Renal cortex interstitium (tissue), 11 donors: ENCODE results near the gene KRT78. TPM values are rescaled to one million over a fixed set of nuclear protein-coding genes. Genes with fewer than 3 reads are reported as not detected.
"Not testable (repeated sequence)": the region's sequence is repeated elsewhere in the genome, so short reads cannot be mapped to it uniquely, and the experiment has no call there.

ENCODE experiments used
- DNase-seq, 11 donors: peaks; one replicate each; pipeline ENCODE4 v3.0.0-alpha.2; 2013; ENCODE audit warnings: low read depth in 9 of 11, low spot score in 4 of 11; ENCODE audit errors: extremely low read depth in 1 of 11
- polyA plus RNA-seq, 3 donors: library from polyadenylated mRNA; unstranded; fragments of 120-200 nt; gene quantifications; one replicate each; pipeline ENCODE4 v1.2.1, GENCODE V29; 2013; ENCODE audit not compliant: insufficient read length in 3 of 3

KRT78 gene
- polyA plus RNA-seq, 3 donors: not detected

- DNase-seq: no peak
Observed at GRCh38 chr12:52805000-52805399, 43.8 kb downstream of the KRT78 start.

DNA sequence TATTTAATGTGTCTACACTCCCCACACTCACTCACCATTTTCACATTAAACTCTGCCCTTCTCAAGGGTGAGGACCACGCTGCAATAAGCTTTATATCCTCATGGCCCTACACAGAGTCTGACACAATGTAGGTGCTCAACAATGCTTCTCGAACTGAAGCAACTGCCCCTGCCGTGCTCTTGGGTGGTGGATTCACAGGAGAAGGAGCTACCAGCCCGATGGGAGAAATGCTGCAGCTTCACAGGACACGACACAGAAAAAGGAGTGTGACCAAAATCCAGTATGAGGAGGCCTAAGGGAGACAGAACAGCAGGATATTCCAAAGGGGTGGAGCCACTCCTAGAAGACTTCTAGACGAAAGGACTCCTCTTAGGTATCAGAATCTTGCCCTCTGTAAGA lies 46.4 kb downstream of the KRT78 start:
- no peak for DNase-seq

DNA sequence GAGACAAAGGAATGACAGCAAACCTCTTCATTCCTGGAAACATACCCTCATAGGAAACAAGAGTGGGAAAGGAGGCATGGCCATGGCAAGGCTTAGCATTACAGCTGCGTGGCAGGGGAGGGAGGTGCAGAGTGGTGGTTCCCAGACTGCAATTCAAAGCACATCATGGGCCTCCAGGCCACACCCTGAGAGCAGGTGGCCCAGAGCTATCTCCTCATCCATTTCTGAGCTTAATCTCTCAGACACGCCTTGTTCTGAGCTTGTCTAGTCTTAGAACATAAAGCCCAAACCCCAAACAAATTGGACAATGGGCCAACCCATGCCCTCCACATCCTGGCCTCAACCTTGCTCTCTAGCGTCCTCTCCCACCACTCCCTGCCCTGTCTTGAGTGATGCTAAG lies 47.0 kb downstream of the KRT78 start:
- no peak for DNase-seq

DNA sequence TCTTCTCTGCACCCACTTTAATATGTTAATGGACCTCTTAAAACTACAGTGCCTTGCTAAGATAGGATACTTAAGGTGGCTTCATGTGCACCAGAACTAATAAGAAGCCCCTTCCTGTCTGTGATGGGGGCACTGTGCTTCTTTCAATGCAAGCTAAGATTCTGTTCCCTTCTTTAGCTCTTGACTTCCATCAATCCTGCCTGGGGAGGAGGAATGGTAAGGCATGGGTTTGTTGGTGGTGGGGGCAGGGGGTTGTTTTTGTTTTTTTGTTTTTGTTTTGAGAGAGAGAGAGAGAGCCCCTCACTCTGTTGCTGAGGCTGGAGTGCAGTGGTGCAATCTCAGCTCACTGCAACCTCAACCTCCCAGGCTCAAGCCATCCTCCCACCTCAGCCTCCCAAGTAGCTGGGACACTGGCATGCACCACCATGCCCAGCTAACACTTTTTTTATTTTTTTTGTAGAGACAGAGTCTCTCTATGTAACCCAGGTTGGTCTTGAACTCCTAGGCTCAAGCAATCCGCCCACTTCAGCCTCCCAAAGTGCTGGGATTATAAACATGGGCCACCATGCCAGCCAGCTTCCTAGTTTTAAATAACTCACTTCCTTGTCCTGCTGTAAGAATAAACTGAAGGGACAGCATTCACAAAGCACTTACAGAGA lies 48.4 kb downstream of the KRT78 start:
- DNase-seq: no peak

DNA sequence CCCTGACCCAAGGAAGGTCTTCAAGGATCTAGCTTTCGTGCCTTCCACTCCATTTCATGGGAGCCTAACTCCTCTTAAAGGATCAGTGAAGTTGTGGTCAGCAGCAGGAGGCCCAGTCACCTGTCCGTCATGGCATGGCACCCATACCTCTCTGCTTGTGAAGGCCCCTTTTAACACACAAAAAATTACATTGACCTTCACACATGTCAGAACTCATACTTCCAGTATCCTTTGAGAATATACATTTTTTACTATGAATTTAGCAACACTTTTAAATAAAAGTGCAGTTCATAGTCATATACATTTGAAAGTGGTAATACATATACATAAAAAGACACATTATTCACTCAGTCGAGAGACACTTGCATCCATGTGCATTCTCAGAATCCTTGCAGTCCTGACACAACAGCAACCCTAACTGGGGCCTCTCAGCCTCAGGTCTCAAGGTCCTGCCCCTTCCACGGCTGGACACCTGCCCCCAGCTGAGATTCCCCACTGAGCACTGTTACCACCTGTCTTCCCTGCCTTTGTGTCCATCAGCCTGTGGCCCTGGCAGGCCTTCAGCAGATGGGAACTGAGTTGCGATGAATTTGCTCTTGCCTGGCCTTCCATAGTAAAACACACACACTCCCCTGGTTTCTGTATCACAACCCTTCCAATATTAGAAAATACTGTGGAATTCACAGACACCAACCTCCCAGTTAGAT lies 49.1 kb downstream of the KRT78 start:
- DNase-seq: no peak

GRCh38 chr12:52798671-52799504 lies 49.9 kb downstream of the KRT78 start:
- DNase-seq: no peak

DNA sequence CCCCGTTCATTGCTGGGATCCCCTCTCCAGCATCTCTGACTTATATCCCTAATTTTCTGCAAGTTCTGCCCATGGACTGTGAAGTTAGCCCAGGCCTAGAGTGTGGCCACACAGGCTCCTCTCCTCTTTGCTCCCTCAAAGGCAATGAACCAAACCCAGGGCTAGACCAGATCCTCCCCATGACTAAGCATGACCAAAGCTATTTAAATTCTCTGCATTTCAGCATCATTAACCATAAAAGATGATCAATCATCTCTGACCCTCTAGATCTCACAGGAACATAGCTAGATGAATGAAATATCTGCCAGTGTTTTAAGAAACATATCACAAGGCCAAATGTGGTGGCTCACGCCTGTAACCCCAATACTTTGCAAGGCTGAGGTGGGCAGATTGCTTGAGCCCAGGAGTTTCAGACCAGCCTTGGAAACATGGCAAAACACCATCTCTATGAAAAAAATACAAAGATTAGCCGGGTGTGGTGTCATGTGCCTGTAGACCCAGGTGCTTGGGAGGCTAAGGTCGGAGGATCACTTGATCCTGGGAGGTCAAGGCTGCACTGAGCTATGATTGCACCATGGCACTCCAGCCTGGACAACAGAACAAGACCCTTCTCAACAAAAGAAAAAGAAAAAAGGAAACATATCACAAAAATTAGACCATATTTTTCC lies 50.7 kb downstream of the KRT78 start:
- no peak for DNase-seq

- no peak for DNase-seq
Observed at GRCh38 chr12:52797529-52797894, 51.3 kb downstream of the KRT78 start.

GRCh38 chr12:52796839-52797528 lies 51.8 kb downstream of the KRT78 start:
- DNase-seq: no peak

GRCh38 chr12:52796429-52796794 lies 52.4 kb downstream of the KRT78 start:
- DNase-seq: no peak

DNA sequence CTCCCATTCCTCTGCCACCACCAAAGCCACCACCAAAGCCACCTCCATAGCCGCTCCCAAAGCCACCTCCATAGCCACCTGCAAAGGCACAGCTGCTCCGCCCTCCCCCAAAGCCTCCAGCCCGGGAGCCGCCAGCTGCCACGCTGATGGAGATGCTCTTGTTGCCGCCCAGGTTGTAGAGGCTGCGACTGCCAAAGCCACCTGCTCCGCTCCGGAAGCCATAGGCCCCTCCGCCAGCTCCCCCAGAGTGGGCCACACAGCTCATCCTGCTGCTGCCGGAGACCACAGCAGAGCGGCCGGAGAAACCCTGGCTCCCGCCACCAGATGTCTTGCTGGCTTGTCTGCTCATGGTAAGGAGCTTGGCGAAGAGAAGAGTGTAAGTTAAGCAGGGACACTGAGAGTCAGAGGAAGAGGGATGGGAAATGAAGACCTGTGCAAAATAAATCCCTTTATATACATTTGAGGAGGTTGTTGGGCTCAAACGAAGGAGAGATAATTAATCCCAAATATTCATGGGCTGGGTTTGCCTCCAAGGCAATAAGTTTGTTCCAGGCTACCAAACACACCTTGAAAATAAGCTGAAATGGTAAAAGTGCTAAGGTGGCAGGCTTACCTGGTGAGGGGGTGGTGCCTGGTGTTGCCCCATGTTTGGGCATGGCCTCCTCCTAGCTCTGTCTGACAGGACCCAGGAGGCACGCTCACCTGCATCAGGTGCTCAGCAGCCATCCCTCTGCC lies 52.9 kb downstream of the KRT78 start, which contains the start of gene KRT3:
Gene KRT3, minus strand, starts transcription at position 424 of the 735 bp plus-strand sequence. Its CDS starts 75 bp downstream, at position 349.
- DNase-seq: no peak

- DNase-seq: not testable (repeated sequence)
Observed at GRCh38 chr12:52795332-52795674, 53.5 kb downstream of the KRT78 start.

DNA sequence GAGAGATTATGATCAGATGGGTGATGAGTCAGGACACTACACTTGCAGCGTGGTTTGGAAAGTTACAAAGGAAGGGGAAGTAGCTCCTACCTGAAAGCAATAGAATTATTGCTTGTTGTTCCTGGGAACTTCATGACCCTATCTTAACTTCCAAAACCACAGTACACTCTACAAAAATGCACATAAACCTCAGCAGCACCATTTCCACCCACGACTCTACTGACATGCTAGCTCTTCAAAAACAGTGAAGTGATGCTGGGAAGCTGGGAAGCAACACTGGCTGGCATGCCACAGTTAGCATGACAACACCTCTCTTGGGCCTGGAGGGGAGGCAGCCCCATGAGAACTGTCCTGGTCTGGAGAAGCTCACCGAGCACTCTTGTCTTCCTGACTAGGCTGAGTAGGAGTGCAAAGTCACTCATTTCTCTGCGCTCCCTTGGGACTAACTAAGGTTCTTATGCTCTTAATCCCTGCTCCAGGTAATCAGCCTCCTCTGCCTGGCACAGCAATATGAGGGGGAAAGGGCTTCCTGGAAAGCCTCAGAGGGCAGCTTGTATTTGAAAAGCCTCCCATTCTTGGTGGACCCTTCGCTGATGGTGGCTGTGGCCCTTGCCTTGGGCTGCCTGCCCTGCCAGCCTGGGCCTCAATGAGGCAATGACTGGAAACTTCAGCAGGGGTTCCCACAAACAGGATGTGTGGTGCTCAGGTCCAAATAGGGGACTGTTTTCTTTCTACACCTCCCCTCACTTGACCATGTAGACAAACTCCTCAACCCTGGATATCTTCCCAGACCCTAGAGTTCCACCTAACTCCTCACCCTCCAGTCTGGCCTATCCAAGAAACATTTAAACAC lies 54.1 kb downstream of the KRT78 start:
- DNase-seq: no peak

DNA sequence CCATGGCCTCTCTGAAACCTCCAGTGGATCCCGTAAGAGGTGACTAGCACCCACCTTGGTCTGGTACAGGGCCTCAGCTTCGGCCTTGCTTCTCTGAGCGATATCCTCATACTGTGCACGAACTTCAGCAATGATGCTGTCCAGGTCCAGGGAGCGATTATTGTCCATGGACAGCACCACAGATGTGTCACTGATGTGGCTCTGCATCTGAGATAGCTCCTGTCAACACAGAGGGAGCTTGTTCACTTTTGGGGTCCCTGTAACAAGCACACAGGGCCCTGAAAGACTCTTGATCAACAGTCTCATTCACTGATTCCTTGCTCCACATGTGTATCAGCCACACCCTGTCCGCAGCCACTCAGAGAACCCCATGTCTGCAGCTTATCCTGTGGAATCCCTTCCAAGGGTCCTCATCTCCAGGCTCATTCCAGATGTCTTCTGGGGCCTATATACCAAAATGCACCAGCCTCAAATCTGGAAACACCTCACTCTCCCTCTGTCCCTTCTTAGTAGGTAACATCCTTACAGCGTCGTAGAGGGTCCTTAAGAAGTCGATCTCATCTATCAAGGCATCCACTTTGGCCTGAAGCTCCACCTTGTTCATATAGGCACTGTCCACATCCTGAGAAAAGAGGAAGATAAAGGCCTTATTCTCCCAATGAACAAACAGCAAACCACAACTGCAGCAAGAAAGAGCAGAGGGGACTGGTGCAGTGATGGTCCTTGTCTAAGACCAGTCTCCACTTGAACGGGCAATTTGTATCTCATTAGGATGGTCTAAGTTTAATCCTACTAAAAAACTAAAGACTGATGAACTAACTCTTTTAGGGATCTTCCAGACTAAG lies 56.4 kb downstream of the KRT78 start:
- DNase-seq: no peak

DNA sequence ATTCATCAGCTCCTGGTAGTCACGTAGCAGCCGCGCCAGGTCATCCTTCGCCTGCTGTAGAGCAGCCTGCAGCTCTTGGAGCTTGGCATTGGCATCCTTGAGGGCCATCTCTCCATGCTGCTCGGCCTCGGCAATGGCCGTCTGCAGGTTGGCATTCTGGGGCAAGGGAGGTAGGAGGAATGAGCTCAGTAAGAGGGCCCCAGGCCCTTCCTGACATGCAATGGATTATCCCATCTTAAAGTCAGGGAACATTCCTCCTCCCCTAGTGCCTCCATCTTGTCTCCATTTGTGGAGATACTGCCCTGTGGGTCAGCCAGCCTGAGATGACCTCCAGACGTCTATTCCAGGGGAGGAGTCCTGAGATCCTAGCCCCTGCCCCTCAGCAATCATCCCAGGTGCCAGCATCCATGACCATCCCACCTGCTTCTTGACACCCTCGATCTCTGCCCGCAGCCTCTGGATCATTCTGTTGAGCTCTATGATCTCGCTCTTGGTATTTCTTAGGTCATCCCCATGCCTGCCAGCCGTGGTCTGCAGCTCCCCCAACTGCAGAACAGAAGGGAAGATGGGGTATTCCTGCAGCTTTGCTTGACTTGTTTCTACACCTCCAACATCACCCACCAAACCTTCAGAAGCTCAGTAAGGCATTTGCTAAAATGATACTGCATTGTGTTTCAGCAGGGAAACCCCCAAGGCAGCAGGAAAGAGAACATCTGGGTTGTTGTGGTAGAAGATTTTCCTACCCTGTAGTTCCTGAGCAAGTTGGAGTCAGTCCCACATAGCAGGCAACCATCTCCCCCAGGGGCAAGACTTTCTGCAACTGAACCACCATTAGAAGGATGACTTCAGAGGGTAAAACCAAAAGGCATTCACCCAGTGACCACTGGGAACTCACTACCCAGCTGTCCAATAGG lies 57.3 kb downstream of the KRT78 start:
- no peak for DNase-seq
